Left kidney (tissue), 2 donors: ENCODE measurements around the gene RCSD1. TPM values are rescaled to one million over a fixed set of nuclear protein-coding genes. Genes with fewer than 3 reads are reported as not detected.

ENCODE experiments used
- DNase-seq: peaks from one replicate; pipeline ENCODE4 v3.0.0-alpha.2; 2013
- polyA plus RNA-seq: library from polyadenylated mRNA; unstranded; fragments of 120-200 nt; gene quantifications from one replicate; pipeline ENCODE4 v1.2.1, GENCODE V29; 2013; ENCODE audit not compliant: insufficient read length

Gene RCSD1
- polyA plus RNA-seq, 1 donor: 12.0 TPM

DNA sequence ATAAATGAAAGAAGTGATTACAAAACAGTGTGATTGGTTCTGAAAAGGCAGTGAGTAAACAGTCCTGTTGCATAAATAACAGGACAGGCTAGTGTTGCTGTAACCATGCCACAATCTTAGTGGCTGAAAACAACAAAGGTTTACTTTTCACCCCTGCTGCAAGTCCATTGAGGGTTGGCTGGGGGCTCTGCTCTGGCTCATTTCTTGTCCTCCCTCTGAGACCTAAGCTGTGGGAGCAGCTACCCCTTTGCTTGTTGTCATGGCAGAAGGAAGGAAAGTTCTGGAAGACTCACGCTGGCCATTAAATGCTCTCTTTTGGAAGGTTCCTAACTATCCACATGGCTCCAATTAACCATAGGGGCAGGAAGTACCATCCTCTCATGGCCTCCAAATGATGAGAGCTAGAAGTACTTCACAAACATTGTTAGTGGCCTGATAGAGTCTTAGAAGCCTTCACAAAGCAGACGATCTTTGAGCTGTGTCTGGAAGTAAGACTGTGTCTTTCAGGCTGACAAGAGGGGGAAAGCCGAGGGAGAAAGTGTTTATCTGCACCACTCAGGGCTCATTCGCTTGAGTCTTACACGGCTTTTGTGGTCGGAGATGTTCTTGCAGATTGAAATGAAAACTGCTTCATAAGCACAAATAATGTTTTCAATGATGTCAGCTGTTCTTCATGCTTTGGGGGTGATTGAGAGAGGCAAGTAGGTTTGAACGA lies 11.9 kb downstream of the RCSD1 start:
- no peak for DNase-seq

- DNase-seq: no peak
These were observed 12.4 kb downstream of the RCSD1 start for GRCh38 chr1:167642501-167642826.

DNA sequence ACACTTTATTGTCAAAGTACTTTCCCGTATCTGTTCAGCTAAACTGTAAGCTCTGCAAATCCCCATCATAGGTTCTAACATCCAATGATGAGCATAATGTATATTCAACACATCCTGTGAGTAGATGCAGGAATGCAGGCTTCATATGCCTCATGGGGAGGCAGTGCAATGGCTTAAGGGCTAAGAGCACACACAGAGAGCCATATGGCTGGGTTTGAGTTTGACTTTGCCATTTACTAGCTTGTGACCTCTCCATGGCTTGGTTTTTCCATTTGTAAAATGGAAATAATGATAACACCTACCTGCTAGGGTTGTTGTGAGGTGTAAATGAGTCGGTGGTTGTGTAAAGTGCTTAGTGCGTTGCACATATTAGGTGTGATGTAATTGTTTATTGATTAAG lies 13.4 kb downstream of the RCSD1 start:
- no peak for DNase-seq

GRCh38 chr1:167644551-167644950 lies 14.5 kb downstream of the RCSD1 start:
- no peak for DNase-seq

DNA sequence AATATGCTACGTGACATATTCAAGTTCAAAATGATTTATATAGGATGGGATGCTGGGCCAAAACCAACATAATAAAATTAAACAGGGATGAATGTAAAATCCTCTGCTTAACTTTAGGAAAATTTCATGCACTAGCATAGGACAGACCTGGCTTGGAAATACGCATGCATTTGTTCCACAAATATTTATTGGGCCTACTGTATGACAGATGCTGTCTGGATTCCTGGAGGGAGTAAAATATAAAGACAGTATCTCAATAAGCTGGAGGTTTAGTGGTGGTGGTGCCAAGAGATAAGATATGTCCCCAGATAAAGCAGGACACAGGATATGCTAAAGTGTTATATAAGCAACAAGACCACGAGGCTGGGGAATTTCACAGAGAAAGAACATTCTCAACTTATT lies 15.1 kb downstream of the RCSD1 start:
- no peak for DNase-seq

DNA sequence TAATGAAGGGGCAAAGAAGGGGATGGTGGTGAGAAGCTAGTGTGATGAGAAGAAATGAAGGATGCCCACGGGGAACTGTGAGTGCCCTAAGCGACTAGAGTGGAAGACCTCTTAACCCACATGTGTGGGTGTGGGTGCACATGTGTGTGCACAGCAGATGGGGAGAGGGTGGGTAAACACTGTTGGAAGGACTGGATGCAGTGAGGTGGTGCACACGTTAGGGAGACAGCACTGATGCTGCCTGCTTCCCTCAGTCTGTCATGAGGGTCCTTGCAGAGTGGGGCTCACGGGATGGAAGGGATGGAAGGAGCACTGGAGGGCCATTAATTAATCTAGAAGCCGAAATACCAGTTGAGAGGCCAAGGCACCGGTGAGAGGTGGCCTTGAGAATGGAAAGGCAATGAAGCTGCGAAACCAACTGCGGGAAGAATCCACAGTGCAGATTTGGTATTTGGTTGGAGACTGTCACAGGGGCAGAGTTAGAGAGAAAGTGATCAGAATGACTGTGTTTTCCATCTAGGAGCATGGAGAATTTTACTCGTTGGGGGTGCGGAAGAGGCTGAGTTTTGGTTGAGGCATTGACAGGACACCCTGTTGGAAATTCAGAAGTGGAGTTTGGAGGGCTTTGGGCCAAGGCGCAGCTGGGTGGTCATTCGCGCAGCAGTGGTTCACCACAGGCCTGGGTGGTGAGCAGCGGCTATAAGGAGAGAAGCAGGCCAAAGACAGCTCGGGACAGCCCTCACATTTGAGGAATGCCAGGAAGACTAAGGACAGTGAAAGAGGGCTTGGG lies 15.8 kb downstream of the RCSD1 start:
- DNase-seq: no peak

GRCh38 chr1:167648252-167648849 lies 18.3 kb downstream of the RCSD1 start:
- no peak for DNase-seq

DNA sequence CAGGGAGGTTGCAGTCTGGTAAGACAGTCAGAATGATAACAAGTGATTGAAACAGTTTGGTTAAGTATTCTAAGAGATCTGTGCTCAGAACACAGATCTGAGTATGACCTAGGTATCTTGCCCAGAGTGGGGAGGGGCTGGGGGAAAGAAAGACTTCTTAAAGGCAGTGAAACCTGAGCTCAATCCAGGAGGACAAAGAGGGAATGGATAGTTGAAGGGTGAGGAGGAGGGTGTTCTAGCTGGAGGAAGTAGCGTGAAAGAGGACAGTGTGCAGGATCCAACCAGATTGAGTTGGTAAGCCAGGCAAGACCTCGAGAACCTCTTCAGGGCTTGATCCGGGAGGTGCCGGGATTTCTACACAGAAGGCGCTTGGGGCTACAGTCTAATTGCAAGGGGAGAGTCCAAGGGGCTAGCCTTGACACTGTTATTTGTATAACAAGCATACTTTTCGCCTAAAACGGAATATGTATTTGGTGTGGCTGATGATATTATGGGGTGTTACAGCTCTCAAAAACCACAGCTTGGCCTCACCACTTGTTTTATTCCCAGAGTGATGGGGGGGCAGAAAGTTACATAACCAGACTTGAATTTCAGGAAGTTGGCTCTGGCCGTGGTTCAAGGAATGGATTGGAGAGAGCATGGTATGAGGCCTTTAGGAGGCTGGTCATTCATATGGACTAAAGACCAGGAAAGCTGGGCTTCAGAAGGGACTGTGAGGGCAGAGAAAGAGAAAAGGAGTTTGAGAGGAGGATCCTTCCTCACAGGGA lies 19.1 kb downstream of the RCSD1 start:
- DNase-seq: no peak

DNA sequence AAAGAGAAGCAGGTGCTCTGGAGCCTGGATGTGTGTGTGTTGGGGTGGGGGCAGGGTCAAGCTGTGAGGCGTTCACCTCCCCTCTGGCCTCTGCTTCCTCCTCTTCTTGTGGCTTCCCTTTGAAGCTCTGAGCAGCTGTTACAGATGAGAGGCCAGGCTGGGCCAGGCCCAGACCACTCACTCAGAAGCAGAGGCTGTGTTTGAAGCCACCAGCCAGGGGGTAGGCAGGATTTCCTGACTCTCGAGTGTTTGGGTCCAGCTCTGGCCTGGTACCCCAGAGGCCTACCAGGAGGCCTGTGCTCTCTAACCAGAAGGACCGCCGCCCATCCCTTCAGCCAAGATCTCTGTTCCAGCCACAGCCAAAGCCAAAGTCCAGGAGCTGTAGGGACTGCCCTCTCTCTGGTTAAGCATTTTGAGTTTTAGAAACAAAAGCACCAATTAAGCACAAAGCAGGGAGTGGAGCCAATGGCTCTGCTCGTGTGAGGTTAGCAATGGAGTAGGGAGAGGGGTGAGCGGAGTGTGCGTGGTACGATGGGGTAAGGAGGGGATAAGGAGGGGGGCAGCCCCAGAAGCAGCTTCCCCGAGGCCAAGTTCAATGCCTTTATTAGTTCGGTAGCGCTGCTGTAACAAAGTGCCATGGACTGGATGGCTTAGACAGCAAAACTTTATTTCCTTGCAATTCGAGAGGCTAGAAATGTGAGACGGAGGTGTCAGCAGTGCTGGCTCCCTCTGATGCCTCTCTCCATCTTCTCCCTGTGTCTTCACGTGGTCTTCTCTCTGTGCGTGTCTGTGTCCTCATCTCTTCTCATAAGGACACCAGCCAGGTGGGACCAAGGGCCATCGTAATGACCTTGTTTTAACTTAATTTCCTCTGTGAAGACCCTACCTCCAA lies 20.5 kb downstream of the RCSD1 start:
- no peak for DNase-seq

DNA sequence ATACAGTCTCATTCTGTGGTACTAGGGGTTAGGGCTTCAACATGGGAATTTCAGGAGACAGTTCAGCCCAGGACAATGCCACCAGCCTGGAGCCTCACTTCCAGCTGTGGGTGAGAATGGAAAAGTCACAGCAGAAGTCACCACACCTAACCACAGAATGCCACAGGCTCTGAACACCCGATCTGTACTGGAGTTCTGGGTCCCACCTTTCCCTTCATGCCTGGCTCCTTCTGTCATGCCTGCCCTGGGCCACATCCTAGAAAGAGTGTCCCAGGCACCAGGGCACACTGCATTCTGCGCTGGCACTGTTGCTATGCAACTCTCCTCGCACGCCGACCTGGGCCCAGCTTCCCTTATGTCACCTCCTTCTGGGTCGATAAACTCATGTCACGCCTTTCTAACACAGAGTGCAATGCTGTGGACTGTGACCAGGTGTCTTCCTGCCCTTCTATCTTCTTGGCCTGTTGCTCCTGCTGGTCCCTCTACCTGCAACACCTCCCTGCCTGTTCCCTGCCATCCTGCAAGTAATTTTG lies 21.2 kb downstream of the RCSD1 start:
- DNase-seq: no peak

DNA sequence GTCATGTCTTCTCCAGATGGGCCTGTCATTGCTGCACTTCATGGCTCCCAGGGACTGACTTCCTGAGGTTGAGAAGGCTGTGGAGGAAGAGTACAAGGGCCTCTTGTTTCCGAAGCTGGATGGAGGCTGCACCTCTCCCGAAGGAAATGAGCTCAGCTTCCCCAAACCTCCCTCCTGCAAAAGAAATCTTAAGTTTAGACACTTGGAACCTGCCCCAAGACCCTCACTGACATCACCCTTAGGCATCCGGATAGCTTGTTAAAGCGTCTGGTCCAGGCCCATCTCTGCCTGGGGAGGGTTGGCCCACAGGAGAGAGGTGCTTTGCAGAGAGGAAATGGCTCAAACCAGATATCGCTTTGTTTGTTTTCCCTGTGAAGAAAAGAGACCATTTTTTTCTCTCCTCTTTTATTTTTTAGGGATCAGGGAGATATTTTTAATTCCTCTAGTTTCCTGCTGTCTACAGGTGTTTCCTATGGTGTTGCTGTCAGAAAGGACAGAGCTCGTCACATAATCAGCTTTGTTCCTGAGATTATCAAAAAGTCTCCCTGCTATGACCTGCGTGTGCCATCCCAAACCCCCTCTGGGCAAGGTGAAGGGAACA lies 25.0 kb downstream of the RCSD1 start:
- no peak for DNase-seq

GRCh38 chr1:167656657-167657056 lies 26.6 kb downstream of the RCSD1 start:
- no peak for DNase-seq

DNA sequence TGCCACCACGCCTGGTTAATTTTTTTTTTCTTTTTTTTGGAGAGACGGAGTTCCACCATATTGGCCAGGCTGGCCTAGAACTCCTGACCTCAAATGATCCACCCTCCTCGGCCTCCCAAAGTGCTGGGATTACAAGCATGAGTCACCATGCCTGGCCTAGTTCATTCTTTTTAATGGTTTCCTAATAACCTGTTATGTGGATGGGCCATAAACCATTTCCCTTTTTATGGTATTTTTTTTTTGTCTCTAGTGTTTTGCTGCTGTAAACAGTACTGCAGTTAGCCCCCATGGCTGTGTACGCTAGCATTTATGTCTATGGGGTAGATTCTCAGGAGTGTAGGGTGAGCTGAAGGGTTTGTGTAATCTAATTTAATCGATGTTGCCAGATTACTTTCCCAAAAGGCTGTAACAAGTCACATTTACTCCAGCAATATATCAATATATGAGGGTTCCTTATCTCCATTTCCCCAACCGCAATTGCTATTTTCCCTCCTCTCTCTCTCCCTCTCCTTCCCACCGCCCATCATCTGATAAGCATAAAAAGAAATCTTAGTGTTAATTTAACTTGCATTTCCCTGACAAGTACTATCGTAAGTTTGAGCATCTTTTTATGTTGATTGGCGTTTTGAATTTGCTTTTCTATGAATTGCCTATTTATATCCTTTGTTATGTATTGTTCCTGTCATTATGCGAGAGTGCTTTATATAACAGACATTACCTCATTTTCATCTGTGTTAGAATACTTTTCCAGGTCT lies 28.7 kb downstream of the RCSD1 start:
- no peak for DNase-seq

GRCh38 chr1:167659450-167659849 lies 29.4 kb downstream of the RCSD1 start:
- DNase-seq: peak; percentile 47

DNA sequence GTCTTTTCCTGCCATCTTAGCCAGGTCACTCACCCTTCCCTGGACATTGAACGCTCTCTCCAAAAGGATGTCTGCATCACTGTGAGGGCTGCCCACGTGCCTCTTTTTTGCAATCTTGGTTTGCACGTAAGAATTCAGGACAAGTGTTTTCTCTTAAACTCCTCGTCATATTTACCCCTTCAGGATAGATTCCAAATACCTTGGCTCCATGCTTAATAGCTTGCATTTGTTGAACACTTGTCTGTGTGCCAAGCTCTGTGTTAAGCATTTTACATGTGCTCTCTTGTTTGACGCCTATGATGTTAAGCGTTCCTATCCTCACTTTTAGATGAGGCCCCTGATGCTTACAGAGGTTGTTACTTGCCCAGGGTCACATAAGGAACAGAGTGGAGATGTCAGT lies 29.8 kb downstream of the RCSD1 start:
- DNase-seq: no peak

GRCh38 chr1:167661527-167662426 lies 31.7 kb downstream of the RCSD1 start:
- no peak for DNase-seq

GRCh38 chr1:167663002-167663772 lies 33.2 kb downstream of the RCSD1 start:
- DNase-seq: no peak

GRCh38 chr1:167665469-167665868 lies 35.4 kb downstream of the RCSD1 start:
- no peak for DNase-seq
